ENCODE results near the gene ZNF226.
"Not testable (repeated sequence)": the region's sequence is repeated elsewhere in the genome, so short reads cannot be mapped to it uniquely, and the experiment has no call there.

ZNF226 gene

GRCh38 chr19:44164673-44165512, at the start of gene ZNF226:
ZNF226 (plus strand) TSS chr19:44165100; CDS start chr19:44170081, 4,981 bp downstream.
- peak; percentile 80 for DNase-seq

DNA sequence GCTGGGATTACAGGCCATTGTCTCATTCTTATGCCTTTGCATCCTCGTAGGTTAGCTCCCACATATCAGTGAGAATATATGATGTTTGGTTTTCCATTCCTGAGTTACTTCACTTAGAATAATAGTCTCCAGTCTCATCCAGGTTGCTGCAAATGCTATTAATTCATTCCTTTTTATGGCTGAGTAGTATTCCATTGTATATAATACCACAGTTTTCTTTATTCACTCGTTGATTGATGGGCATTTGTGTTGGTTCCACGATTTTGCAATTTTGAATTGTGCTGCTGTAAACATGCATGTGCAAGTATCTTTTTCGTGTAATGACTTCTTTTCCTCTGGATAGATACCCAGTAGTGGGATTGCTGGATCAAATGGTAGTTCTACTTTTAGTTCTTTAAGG, 43.7 kb upstream of the ZNF226 start:
- not testable (repeated sequence) for DNase-seq

- DNase-seq: no peak
Measured at GRCh38 chr19:44131955-44132354, 32.9 kb upstream of the ZNF226 start.

GRCh38 chr19:44141191-44142058, 23.5 kb upstream of the ZNF226 start, which contains the start of gene ZNF234:
ZNF234 (plus strand) TSS chr19:44141554; CDS start chr19:44144633, 3,079 bp downstream.
- DNase-seq: peak; percentile 74

DNA sequence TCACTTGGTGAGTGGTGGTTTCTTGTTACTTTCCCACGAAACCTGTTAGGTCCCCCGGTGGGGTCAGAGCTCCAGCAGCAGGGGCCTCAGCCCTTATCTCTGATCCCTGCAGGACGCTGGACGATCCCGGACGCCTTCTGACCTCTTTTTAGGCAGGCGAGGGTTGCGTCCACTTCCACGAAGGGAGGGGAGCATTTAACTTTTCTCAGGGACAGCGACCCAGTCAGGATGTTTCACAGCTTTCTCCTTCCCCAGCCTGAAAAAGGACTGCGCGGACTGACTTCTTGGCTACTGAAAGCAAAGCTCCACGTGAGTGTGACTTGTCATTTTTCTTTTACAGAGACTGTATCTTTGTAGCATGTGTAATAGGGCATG, 22.9 kb upstream of the ZNF226 start:
- no peak for DNase-seq

- DNase-seq: no peak
Measured at GRCh38 chr19:44149776-44150175, 15.1 kb upstream of the ZNF226 start.

DNA sequence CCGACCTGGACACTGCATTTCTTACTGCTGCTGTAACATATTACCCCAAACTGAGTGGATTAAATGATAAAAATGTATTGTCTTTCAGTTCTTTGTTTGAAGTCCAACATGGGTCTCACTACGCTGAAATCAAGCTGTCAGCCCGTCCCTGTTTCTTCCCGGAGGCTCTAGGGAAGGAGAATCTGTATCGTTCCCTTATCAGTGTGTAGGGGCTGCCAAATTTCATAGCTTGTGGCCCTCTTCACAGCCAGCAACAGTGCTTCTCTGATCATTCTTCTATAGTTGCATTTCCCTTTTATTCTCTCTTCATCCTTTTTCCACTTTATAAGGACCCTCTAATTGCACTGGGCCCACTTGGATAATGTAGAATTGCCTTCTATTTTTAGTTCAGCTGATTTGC, 13.4 kb upstream of the ZNF226 start:
- DNase-seq: no peak

GRCh38 chr19:44156475-44156874, 8.4 kb upstream of the ZNF226 start:
- no peak for DNase-seq

DNA sequence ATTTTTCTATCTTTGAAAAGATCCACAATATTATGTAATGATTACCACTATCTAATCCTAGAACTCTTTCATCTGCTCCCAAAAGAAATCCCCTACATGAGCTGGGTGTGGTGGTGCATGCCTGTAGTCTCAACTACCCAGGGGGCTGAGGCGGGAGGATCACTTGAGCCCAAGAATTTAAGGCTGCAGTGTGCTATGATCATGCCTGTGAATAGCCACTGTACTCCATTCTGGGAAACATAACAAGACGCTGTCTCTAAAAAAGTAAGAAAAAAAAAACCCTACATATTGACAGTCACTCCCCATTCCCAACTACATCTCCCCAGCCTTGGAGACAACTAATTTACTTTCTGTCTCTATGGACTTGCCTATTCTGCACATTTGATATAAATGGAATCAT, 1.1 kb upstream of the ZNF226 start:
- no peak for DNase-seq

GRCh38 chr19:44164327-44164672, 600 bp upstream of the ZNF226 start:
- no peak for DNase-seq

GRCh38 chr19:44170660-44171059, 5.8 kb downstream of the ZNF226 start:
- not testable (repeated sequence) for DNase-seq

DNA sequence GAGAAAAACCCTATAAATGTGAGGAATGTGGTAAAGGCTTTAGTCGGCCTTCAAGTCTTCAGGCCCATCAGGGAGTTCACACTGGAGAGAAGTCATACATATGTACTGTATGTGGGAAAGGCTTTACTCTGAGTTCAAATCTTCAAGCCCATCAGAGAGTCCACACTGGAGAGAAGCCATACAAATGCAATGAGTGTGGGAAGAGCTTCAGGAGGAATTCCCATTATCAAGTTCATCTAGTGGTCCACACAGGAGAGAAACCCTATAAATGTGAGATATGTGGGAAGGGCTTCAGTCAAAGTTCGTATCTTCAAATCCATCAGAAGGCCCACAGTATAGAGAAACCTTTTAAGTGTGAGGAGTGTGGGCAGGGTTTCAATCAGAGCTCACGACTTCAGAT, 11.7 kb downstream of the ZNF226 start:
- DNase-seq: no peak

DNA sequence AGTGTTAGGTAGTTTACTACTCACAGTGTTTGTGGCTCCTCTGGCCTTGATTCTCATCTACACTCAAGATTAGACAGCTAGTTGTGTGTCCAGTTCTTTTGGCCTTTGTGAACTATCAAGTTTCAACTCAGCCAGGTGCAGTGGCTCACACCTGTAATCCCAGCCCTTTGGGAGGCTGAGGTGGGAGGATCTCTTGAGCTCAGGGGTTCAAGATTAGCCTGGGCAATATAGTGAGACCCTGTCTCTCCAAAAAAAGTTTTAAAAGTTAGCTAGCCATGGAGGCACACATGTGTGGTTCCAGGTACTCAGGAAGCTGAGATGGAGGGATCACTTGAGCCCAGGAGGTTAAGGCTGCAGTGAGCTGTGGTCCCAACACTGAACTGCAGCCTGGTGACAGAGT, 16.1 kb downstream of the ZNF226 start:
- no peak for DNase-seq

- no peak for DNase-seq
Measured at GRCh38 chr19:44182145-44182544, 17.2 kb downstream of the ZNF226 start.

DNA sequence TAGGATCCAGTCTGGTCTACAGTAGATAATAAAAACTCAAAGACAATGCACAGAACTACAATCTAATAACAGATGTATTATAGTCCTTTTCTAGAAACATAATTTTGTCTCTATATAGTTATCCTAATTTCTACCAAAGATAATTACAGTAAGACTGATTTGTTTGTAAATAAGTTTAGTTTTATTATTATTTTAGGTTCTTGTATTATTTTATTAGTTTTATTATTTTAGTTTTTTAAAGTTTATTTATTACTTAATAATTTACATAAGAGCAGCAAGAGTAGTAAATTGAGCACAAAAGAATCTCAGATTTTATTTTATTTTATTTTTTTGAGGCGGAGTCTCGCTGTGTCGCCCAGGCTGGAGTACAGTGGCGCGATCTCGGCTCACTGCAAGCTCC, 25.1 kb downstream of the ZNF226 start:
- no peak for DNase-seq

- no peak for DNase-seq
Measured at GRCh38 chr19:44192127-44192526, 27.2 kb downstream of the ZNF226 start.

DNA sequence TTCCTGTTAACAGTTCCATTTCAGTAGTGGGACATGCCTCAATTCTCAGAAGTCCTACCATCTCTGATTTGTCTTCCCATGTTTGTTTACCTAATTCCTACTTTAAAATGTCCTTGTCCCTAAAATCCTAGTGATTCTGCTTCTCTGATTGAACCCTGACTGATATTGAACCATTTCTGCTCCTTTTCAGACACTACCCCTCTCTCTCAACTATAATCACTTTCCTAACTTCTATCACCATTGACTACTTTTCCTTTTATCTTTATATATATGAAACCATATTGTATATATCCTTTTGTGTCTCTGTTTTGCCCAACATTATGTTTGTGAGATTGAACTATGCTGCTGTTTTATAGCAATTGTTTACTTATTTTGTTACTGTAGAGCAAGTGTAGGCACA, 31.9 kb downstream of the ZNF226 start:
- DNase-seq: no peak

DNA sequence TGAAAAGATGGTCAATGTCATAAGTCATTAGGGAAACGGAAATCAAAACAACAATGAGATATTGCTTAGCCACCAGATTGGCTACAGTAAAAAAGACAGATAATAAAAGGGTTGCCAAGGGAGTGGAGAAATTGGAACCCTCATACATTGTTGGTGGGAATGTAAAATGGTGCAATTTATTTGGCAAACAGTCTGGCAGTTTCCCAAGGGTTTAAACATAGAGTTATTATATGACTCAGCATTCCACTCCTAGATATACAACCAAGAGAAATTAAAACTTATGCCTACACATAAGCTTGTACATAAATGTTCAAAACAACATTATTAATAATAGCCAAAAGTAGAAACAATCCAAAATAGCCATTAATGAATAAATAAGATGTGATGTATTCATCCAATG, 37.6 kb downstream of the ZNF226 start:
- DNase-seq: no peak

GRCh38 chr19:44202974-44203373, 38.1 kb downstream of the ZNF226 start:
- DNase-seq: no peak

DNA sequence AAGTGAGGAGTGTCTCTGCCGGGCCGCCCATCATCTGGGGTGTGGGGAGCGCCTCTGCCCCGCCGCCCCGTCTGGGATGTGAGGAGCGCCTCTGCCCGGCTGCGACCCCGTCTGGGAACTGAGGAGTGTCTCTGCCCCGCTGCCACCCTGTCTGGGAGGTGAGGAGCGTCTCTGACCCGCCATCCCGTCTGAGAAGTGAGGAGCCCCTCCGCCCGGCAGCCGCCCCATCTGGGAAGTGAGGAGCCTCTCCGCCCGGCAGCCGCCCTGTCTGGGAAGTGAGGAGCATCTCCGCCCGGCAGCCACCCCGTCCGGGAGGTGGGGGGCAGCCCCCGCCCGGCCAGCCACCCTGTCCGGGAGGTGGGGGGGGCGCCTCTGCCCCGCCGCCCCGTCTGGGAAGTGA, 39.0 kb downstream of the ZNF226 start:
- not testable (repeated sequence) for DNase-seq

- DNase-seq: no peak
Measured at GRCh38 chr19:44204772-44205171, 39.9 kb downstream of the ZNF226 start.

GRCh38 chr19:44207126-44207803, 42.4 kb downstream of the ZNF226 start:
- DNase-seq: peak; percentile 82

GRCh38 chr19:44212250-44212865, 47.5 kb downstream of the ZNF226 start, which contains the start of gene ZNF227:
ZNF227 (plus strand) TSS chr19:44212532; CDS start chr19:44217793, 5,261 bp downstream.
- DNase-seq: peak; percentile 85

All from activated naive CD4-positive, alpha-beta T cell treated with anti-CD3 and anti-CD28 coated beads, Interleukin-2, amount 50 U/mL, for 16 hours (primary cell).